T-cell (primary cell): ENCODE measurements around the gene PDXP. TPM values are rescaled to one million over a fixed set of nuclear protein-coding genes. Genes with fewer than 3 reads are reported as not detected.
A peak's percentile ranks its signal among the peaks of the same experiment; 100 is the strongest.
"Not testable (repeated sequence)": the region's sequence is repeated elsewhere in the genome, so short reads cannot be mapped to it uniquely, and the experiment has no call there.

Experiments
- ATAC-seq, 4 experiments: fragments of 200-7000 bp in 3 of 4; fragments of 150-1000 bp in 1 of 4; cut with Tn5 transposase; replicated peaks in 1 of 4; 1 replicate in 3 of 4; 2 replicates in 1 of 4; pipeline ENCODE4 v1.10.0; 2021; ENCODE audit warnings: moderate library complexity in 3 of 4, mild to moderate bottlenecking in 2 of 4, moderate number of reproducible peaks in 1 of 4
- CTCF ChIA-PET, 2 donors: fragments of 300-600 bp; sonication (Branson Sonifier 250); formaldehyde crosslinking; loops; one replicate each; lab custom pipeline; 2022; ENCODE audit warnings: antibody characterized with exemption in 2 of 2; lab: Charles Lee
- POLR2A ChIA-PET, 2 donors: fragments of 300-600 bp; sonication (Branson Sonifier 250); formaldehyde crosslinking; loops; one replicate each; lab custom pipeline; 2022; ENCODE audit warnings: antibody characterized with exemption in 2 of 2; lab: Charles Lee
- DNase-seq, 35 experiments: peaks; one replicate each; pipeline versions ENCODE4 v3.0.0 to v3.0.0-alpha.2; 2013 to 2023
- H3K27ac ChIP-seq: one replicate; pipeline ENCODE4 v1.5.1; 2013; ENCODE audit warnings: low read length
- H3K27me3 ChIP-seq, 2 experiments: replicated peaks in 1 of 2; 1 replicate in 1 of 2; 2 replicates in 1 of 2; pipeline versions ENCODE4 v1.6.1 to v1.7.0; 2013; ENCODE audit warnings: low read length in 1 of 2, mixed read lengths in 1 of 2; ENCODE audit not compliant: control insufficient read depth in 2 of 2, insufficient read depth in 2 of 2; ENCODE audit errors: extremely low read depth in 1 of 2
- H3K36me3 ChIP-seq, 2 donors: 1 replicate in 1 of 2; 2 replicates in 1 of 2; pipeline versions ENCODE4 v1.6.1 to v1.7.0; 2013; ENCODE audit warnings: low read length in 1 of 2; ENCODE audit not compliant: control insufficient read depth in 2 of 2, insufficient read depth in 1 of 2; ENCODE audit errors: extremely low read depth in 1 of 2
- H3K4me1 ChIP-seq, 2 experiments: 1 replicate in 1 of 2; 2 replicates in 1 of 2; pipeline versions ENCODE4 v1.6.1 to v1.7.0; 2013; ENCODE audit warnings: low read length in 2 of 2, mixed read lengths in 1 of 2; ENCODE audit not compliant: insufficient read depth in 2 of 2, control insufficient read depth in 1 of 2; ENCODE audit errors: extremely low read depth in 1 of 2
- H3K4me3 ChIP-seq, 2 donors: 1 replicate in 1 of 2; 2 replicates in 1 of 2; pipeline versions ENCODE4 v1.5.1 to v1.7.0; 2013; ENCODE audit warnings: mild to moderate bottlenecking in 2 of 2, low read length in 1 of 2, moderate library complexity in 1 of 2; ENCODE audit not compliant: control insufficient read depth in 1 of 2; ENCODE audit errors: extremely low read depth in 1 of 2
- H3K9me3 ChIP-seq: 2 replicates; pipeline ENCODE4 v1.7.0; 2013
- H3K27ac Mint-ChIP-seq, 2 donors: one replicate each; pipeline ENCODE4 v1.8.0; 2020 to 2021; ENCODE audit warnings: mild to moderate bottlenecking in 2 of 2, mixed read lengths in 2 of 2
- H3K27me3 Mint-ChIP-seq, 2 donors: one replicate each; pipeline ENCODE4 v1.8.0; 2021 to 2022; ENCODE audit warnings: mixed read lengths in 2 of 2
- H3K36me3 Mint-ChIP-seq: one replicate; pipeline ENCODE4 v1.8.0; 2021; ENCODE audit warnings: mixed read lengths
- H3K4me1 Mint-ChIP-seq, 3 donors: one replicate each; pipeline ENCODE4 v1.8.0; 2020 to 2022; ENCODE audit warnings: mixed read lengths in 3 of 3, mild to moderate bottlenecking in 1 of 3
- H3K4me3 Mint-ChIP-seq, 3 donors: one replicate each; pipeline ENCODE4 v1.8.0; 2020 to 2022; ENCODE audit warnings: mild to moderate bottlenecking in 3 of 3, mixed read lengths in 3 of 3, moderate library complexity in 3 of 3
- H3K9me3 Mint-ChIP-seq, 3 donors: one replicate each; pipeline ENCODE4 v1.8.0; 2020 to 2022; ENCODE audit warnings: mixed read lengths in 3 of 3
- WGBS: methylation state at CpG from one replicate; pipeline ENCODE4 v1.1.5; 2013; ENCODE audit warnings: missing lambda C conversion rate; ENCODE audit not compliant: insufficient coverage; 5-methylcytosine and 5-hydroxymethylcytosine counted together
- total RNA-seq, 35 experiments: library from RNA in 6 of 35; stranded (reverse) in 6 of 35; fragments of 120-200 nt in 1 of 35; gene quantifications; one replicate each; pipeline versions ENCODE4 v1.2.1 to v1.2.4 and lab custom pipeline; 2013 to 2026

Gene PDXP
- 10 to 100 TPM in 3 of 5 donors, 1 to 10 TPM in 2; 3.1 to 11.3 (median 10.7) TPM for total RNA-seq
- 4.7 TPM for total RNA-seq (2013)
- total RNA-seq (lab: John Stamatoyannopoulos, UW) = 0.11 to 2.5 (median 0.63) reads per million in 29 experiments

- H3K4me3 Mint-ChIP-seq = peak within 1 kb of the TSS; percentile 81 to 85 (median 83)
- Histone ChIP-seq H3K27ac (peak within 1 kb of the TSS; percentile 63), H3K4me1 (peaks cover 11 to 38% of the 10 kb centered on the region in 2 experiments), H3K27me3 (no peaks in the 10 kb centered on the region), H3K36me3 (peaks cover 13 to 16% of the 10 kb centered on the region in 2 donors), H3K9me3 (no peaks in the 10 kb centered on the region), H3K4me3 (peak within 1 kb of the TSS; percentile 54 to 84)
- peak within 1 kb of the TSS; percentile 89 to 98 for H3K27ac Mint-ChIP-seq
- peaks cover 8% of the 10 kb centered on the region for H3K36me3 Mint-ChIP-seq
- H3K4me1 Mint-ChIP-seq = peaks cover 40 to 42% (median 41%) of the 10 kb centered on the region in 3 donors
- ChIA-PET POLR2A (interaction anchor here (0.7 to 1.5 kb wide), 8 partner anchors 10 to 579 kb away, joined by 3 to 14 read pairs (median 3); partner anchors contain the start of gene GGA1 (in 1 of the 2)), CTCF (interaction anchor here (0.6 to 4.2 kb wide), 21 partner anchors 14 to 295 kb away, joined by 3 to 61 read pairs (median 5); partner anchors contain the start of genes C22orf23 (in 1 of the 2), GCAT (in 1 of the 2), GGA1 (in 1 of the 2) and LGALS1 (in 1 of the 2))
- H3K27me3 Mint-ChIP-seq = no peaks in the 10 kb centered on the region
- H3K9me3 Mint-ChIP-seq = no peaks in the 10 kb centered on the region
- peak; percentile 92 to 94 (median 93) for ATAC-seq
- DNase-seq = peak; percentile 92 to 99 (median 96)
- under 1% methylated on average over 98 of the region's 101 CpGs for WGBS
Measured at GRCh38 chr22:37658133-37659065, at the start of gene PDXP. Gene PDXP (plus strand): TSS chr22:37658723. CDS start chr22:37658783, 60 bp downstream.

- Mint-ChIP-seq H3K27me3 (no peaks in the 10 kb centered on the region), H3K4me3 (peak overlapping the region; percentile 89 to 91 (median 89)), H3K9me3 (no peaks in the 10 kb centered on the region), H3K36me3 (no peaks in the 10 kb centered on the region), H3K4me1 (peaks cover 51 to 59% (median 54%) of the 10 kb centered on the region in 3 donors), H3K27ac (peak overlapping the region; percentile 83 to 91)
- WGBS = 9% methylated on average over 25 of the region's 26 CpGs
- Histone ChIP-seq H3K4me3 (peak overlapping the region; percentile 76 to 83), H3K4me1 (peaks cover 37 to 70% of the 10 kb centered on the region in 2 experiments), H3K36me3 (peaks cover 4 to 10% of the 10 kb centered on the region in 2 donors), H3K27me3 (no peaks in the 10 kb centered on the region), H3K27ac (peak overlapping the region; percentile 68), H3K9me3 (no peaks in the 10 kb centered on the region)
- POLR2A ChIA-PET = interaction anchor here in 1 of 2 donors (0.8 to 1.1 kb wide), 3 partner anchors 18 to 67 kb away, joined by 3 to 5 read pairs (median 4); no protein-coding TSS in a partner anchor
- peak in 2 of 35 experiments; percentile 37 to 39 for DNase-seq
- CTCF ChIA-PET = interaction anchor here in 1 of 2 donors (0.6 to 5.8 kb wide), 8 partner anchors 17 to 749 kb away, joined by 3 to 59 read pairs (median 4); partner anchors contain the start of genes ANKRD54, NCF4, NOL12 and PDXP
- ATAC-seq = no peak
Measured at GRCh38 chr22:37609240-37610152, 49.0 kb upstream of the PDXP start.

- not testable (repeated sequence) for DNase-seq, H3K27me3 ChIP-seq, H3K36me3 Mint-ChIP-seq, ATAC-seq, H3K27ac ChIP-seq, H3K9me3 ChIP-seq, H3K9me3 Mint-ChIP-seq, H3K27me3 Mint-ChIP-seq
- Histone ChIP-seq H3K36me3 (peaks cover 5 to 14% of the 10 kb centered on the region in 2 donors), H3K4me3 (peak overlapping the region in 1 of 2 donors; percentile 83), H3K4me1 (peaks cover 31 to 64% of the 10 kb centered on the region in 2 experiments)
- CTCF ChIA-PET = interaction anchor here in 1 of 2 donors (0.9 to 1.4 kb wide), 2 partner anchors 18 to 749 kb away, joined by 3 to 4 read pairs; partner anchors contain the start of gene NCF4
- H3K4me3 Mint-ChIP-seq = peak overlapping the region; percentile 89 to 91 (median 89)
- H3K4me1 Mint-ChIP-seq = peaks cover 45 to 54% (median 48%) of the 10 kb centered on the region in 3 donors
- no CpG with 5 or more reads among the region's 3 CpGs for WGBS
- POLR2A ChIA-PET = interaction anchor here in 1 of 2 donors (0.8 kb wide), 1 partner anchor 17 kb away, joined by 4 read pairs; no protein-coding TSS in a partner anchor
- peak overlapping the region; percentile 11 to 91 for H3K27ac Mint-ChIP-seq
Measured at GRCh38 chr22:37610153-37610475, 48.4 kb upstream of the PDXP start.

GRCh38 chr22:37610480-37611129 is 47.9 kb upstream of the PDXP start:
- peaks cover 40 to 49% (median 43%) of the 10 kb centered on the region in 3 donors for H3K4me1 Mint-ChIP-seq
- Histone ChIP-seq H3K4me1 (peaks cover 26 to 59% of the 10 kb centered on the region in 2 experiments), H3K4me3 (no peak overlapping the region), H3K36me3 (peaks cover 5 to 14% of the 10 kb centered on the region in 2 donors), H3K27me3 (no peaks in the 10 kb centered on the region), H3K27ac (no peak overlapping the region), H3K9me3 (no peaks in the 10 kb centered on the region)
- H3K27me3 Mint-ChIP-seq = no peaks in the 10 kb centered on the region
- 94% methylated on average over 3 of the region's 15 CpGs for WGBS
- H3K36me3 Mint-ChIP-seq = peaks cover 3% of the 10 kb centered on the region
- ChIA-PET POLR2A (interaction anchor here (0.6 to 0.8 kb wide), 2 partner anchors 17 to 67 kb away, joined by 4 to 6 read pairs; no protein-coding TSS in a partner anchor), CTCF (interaction anchor here in 1 of 2 donors (0.9 to 1.4 kb wide), 2 partner anchors 18 to 750 kb away, joined by 3 to 4 read pairs; partner anchors contain the start of gene NCF4)
- ATAC-seq (no peak), DNase-seq (no peak)
- no peak overlapping the region for H3K27ac Mint-ChIP-seq
- H3K4me3 Mint-ChIP-seq = peak overlapping the region; percentile 89 to 91 (median 89)
- no peaks in the 10 kb centered on the region for H3K9me3 Mint-ChIP-seq

- peaks cover 4% of the 10 kb centered on the region for H3K36me3 Mint-ChIP-seq
- no peak overlapping the region for H3K4me3 ChIP-seq
- peaks cover 20 to 53% of the 10 kb centered on the region in 2 experiments for H3K4me1 ChIP-seq
- H3K4me1 Mint-ChIP-seq = peaks cover 34 to 43% (median 38%) of the 10 kb centered on the region in 3 donors
- DNase-seq = no peak
- H3K27ac Mint-ChIP-seq = no peak overlapping the region
- H3K9me3 Mint-ChIP-seq = no peaks in the 10 kb centered on the region
- CTCF ChIA-PET = interaction anchor here in 1 of 2 donors (1.4 kb wide), 1 partner anchor 19 kb away, joined by 4 read pairs; no protein-coding TSS in a partner anchor
- no peak overlapping the region for H3K27ac ChIP-seq
- 100% methylated on average over 5 of the region's 6 CpGs for WGBS
- no peaks in the 10 kb centered on the region for H3K27me3 Mint-ChIP-seq
- H3K27me3 ChIP-seq = no peaks in the 10 kb centered on the region
- no peak for ATAC-seq
- H3K4me3 Mint-ChIP-seq = peak overlapping the region in 1 of 3 donors; percentile 3
- POLR2A ChIA-PET = interaction anchor here (0.5 to 0.6 kb wide), 2 partner anchors 66 to 493 kb away, joined by 3 to 6 read pairs; no protein-coding TSS in a partner anchor
- H3K36me3 ChIP-seq = peaks cover 5 to 17% of the 10 kb centered on the region in 2 donors
- H3K9me3 ChIP-seq = no peaks in the 10 kb centered on the region
Measured at GRCh38 chr22:37611207-37611606, 47.3 kb upstream of the PDXP start.
